Neural crest cell (in vitro differentiated cells): ENCODE data around the gene PAOX. TPM values are rescaled to one million over a fixed set of nuclear protein-coding genes. Genes with fewer than 3 reads are reported as not detected.
A peak's percentile ranks its signal among the peaks of the same experiment; 100 is the strongest.
"Not testable (repeated sequence)": the region's sequence is repeated elsewhere in the genome, so short reads cannot be mapped to it uniquely, and the experiment has no call there.

ENCODE experiments used
- DNase-seq: peaks from one replicate; pipeline ENCODE4 v3.0.0; 2021; ENCODE audit warnings: low read depth, mixed read lengths, low spot score
- H3K27ac Mint-ChIP-seq: one replicate; pipeline ENCODE4 v1.8.0; 2021; ENCODE audit warnings: mild to moderate bottlenecking, mixed read lengths; ENCODE audit not compliant: unreplicated experiment
- H3K27me3 Mint-ChIP-seq: 2 replicates; pipeline ENCODE4 v1.8.0; 2021; ENCODE audit warnings: low read depth, mild to moderate bottlenecking, mixed read lengths
- H3K36me3 Mint-ChIP-seq: 2 replicates; pipeline ENCODE4 v1.8.0; 2021; ENCODE audit warnings: low read depth, mild to moderate bottlenecking, mixed read lengths
- H3K4me1 Mint-ChIP-seq: 2 replicates; pipeline ENCODE4 v1.8.0; 2021; ENCODE audit warnings: mixed read lengths
- H3K4me3 Mint-ChIP-seq: one replicate; pipeline ENCODE4 v1.8.0; 2021; ENCODE audit warnings: mild to moderate bottlenecking, mixed read lengths
- H3K9me3 Mint-ChIP-seq: 2 replicates; pipeline ENCODE4 v1.8.0; 2021; ENCODE audit warnings: mixed read lengths
- total RNA-seq: library from RNA; stranded (reverse); gene quantifications from 2 replicates; pipeline ENCODE4 v1.2.1, GENCODE V29; 2021
- TF ChIP-seq, protein P1 (sequence below): fragments of 200-600 bp; sonication (generic); conservative IDR thresholded peaks from 2 replicates; pipeline ENCODE4 v1.5.0; 2021; ENCODE audit warnings: antibody characterized with exemption, mild to moderate bottlenecking

PAOX gene
- total RNA-seq, 1 donor from 2014 or later, result 9.7 TPM

DNA sequence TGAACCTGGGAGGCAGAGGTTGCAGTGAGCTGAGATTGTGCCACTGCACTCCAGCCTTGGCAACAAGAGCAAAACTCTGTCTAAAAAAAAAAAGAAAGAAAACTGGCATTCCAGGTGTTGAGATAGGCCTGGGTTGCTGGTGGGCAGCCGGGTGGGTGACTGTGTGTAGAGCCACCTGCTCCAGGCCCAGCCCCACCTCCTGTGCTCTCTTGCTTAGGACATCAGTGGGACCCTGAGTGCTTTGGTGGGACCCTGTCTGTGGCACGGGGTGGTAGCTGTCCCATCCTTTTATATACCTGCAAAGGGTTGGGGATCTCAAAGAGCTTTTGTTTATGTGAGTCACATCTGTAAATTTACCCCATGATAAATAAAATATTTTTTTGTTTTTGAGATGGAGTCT lies 6.2 kb downstream of the PAOX start:
- Mint-ChIP-seq H3K36me3 (no peaks in the 10 kb centered on the region), H3K27ac (no peak overlapping the region), H3K4me1 (peaks cover 11% of the 10 kb centered on the region), H3K4me3 (no peak overlapping the region), H3K9me3 (no peaks in the 10 kb centered on the region), H3K27me3 (no peaks in the 10 kb centered on the region)
- no peak for DNase-seq
- TF ChIP-seq, protein P1, sequence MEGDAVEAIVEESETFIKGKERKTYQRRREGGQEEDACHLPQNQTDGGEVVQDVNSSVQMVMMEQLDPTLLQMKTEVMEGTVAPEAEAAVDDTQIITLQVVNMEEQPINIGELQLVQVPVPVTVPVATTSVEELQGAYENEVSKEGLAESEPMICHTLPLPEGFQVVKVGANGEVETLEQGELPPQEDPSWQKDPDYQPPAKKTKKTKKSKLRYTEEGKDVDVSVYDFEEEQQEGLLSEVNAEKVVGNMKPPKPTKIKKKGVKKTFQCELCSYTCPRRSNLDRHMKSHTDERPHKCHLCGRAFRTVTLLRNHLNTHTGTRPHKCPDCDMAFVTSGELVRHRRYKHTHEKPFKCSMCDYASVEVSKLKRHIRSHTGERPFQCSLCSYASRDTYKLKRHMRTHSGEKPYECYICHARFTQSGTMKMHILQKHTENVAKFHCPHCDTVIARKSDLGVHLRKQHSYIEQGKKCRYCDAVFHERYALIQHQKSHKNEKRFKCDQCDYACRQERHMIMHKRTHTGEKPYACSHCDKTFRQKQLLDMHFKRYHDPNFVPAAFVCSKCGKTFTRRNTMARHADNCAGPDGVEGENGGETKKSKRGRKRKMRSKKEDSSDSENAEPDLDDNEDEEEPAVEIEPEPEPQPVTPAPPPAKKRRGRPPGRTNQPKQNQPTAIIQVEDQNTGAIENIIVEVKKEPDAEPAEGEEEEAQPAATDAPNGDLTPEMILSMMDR, result no peak

DNA sequence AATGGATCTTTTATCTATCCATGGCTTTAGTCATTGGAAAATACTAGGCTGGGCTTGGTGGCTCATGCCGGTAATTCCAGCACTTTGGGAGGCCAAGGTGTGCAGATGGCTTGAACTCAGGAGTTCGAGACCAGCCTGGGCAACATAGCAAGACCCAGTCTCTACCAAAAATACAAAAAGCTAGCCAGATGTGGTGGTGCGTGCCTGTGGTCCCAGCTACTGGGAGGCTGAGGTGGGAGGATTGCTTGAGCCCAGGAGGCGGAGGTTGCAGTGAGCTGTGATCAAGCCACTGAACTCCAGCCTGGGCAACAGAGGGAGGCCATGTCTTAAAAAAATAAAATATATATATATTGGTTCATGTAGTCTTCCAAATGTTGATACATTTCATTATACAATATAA lies 7.9 kb downstream of the PAOX start:
- H3K4me3 Mint-ChIP-seq, H3K9me3 Mint-ChIP-seq, H3K27me3 Mint-ChIP-seq, DNase-seq, H3K36me3 Mint-ChIP-seq, H3K27ac Mint-ChIP-seq, H3K4me1 Mint-ChIP-seq: not testable (repeated sequence)

DNA sequence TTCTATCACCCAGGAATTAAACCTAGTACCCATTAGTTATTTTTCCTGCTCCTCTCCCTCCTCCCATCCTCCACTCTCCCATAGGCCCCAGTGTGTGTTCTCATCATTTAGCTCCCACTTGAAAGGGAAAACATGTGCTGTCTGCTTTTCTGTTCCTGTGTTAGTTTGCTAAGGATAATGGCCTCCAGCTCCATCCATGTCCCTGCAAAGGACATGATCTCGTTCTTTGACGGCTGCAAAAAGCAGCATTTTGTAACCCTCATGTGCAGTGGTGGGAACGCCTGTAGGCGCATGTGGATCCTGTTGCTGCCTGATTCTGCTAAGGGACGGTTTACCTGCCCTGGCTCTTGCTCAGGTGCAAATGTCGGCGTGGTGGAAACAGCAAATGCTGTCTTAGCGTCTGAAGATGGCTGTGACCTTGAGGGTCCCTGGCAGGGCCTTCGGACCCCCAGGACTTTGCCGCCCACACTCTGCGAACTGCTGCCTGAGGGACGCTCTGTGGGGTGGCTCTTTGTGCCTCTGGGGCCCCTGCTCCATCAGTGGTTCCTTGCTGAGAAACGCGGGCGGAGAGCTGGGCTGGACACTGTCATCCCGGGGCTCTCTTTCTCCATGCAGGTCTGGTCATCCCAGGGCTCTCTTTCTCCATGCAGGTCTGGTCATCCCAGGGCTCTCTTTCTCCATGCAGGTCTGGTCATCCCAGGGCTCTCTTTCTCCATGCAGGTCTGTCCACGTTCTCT lies 9.3 kb downstream of the PAOX start:
- H3K36me3 Mint-ChIP-seq, result no peaks in the 10 kb centered on the region
- H3K27ac Mint-ChIP-seq, result no peak overlapping the region
- H3K4me1 Mint-ChIP-seq, result peaks cover 4% of the 10 kb centered on the region
- H3K9me3 Mint-ChIP-seq, result no peaks in the 10 kb centered on the region
- DNase-seq, result no peak
- TF ChIP-seq, protein P1, result no peak
- peak overlapping the region; percentile 56 for H3K4me3 Mint-ChIP-seq
- H3K27me3 Mint-ChIP-seq, result no peaks in the 10 kb centered on the region

DNA sequence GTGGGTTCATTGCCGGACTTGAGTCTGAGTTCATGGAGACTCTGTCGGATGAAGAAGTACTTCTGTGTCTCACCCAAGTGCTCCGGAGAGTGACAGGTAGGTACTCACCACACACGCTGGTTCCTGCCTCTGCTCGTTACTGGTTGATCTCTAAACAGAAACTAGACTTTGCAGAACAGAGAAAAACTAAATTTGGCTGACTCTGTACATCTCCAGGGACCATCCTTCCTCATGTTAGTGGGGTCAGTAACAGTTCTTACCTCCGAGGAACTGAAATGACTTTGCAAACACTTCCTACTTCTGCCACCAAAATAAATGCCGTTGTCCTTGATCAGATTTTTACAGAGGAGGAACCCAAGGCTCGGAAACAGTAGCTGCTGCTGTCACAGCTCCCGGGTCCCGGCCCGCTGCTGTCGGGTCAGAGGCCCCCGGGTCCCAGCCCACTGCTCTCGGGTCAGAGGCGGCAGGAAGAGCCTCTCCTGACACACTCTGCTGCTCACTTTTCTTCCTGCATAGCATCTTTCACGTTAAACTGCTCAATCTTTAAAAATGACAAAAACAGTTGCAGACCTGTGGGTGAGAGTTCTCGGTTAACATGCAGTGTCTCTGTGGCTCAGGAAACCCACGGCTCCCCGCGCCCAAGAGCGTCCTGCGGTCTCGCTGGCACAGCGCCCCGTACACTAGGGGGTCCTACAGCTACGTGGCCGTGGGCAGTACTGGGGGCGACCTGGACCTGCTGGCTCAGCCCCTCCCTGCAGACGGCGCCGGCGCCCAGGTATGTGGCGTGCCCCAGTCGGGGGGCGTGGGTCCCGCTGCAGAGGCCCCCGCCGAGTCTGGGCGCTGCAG lies 10.1 kb downstream of the PAOX start:
- Mint-ChIP-seq H3K27ac (no peak overlapping the region), H3K27me3 (no peaks in the 10 kb centered on the region), H3K36me3 (no peaks in the 10 kb centered on the region), H3K9me3 (no peaks in the 10 kb centered on the region), H3K4me3 (peak overlapping the region; percentile 8), H3K4me1 (peaks cover 4% of the 10 kb centered on the region)
- TF ChIP-seq, protein P1, result no peak
- no peak for DNase-seq

DNA sequence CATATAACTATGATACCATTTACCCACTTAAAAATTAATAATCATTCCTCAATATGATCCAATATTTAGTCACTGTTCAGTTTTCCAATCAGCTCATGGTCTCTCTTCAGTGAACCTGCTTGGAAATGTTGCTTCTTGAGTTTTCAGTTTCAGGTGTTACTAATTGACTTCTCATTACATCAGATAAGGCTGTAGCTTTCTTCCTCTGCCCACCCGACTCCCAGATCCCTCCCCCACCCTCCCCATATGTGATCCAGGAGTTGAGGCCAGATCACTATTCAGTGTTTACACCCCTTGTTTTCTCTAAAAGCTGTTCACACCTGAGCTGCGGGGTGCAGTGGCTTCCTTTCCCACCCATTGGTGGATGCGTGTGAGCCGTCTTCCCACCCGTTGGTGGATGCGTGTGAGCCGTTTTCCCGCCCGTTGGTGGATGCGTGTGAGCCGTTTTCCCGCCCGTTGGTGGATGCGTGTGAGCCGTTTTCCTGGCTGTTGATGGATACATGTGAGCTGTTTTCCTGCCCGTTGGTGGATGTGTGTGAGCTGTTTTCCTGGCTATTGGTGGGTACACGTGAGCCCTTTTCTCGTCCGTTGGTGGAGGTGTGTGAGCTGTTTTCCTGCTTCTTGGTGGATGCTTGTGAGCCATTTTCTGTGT lies 11.7 kb downstream of the PAOX start:
- H3K4me3 Mint-ChIP-seq, result peak overlapping the region; percentile 61
- DNase-seq, result no peak
- no peaks in the 10 kb centered on the region for H3K36me3 Mint-ChIP-seq
- no peaks in the 10 kb centered on the region for H3K27me3 Mint-ChIP-seq
- peaks cover 14% of the 10 kb centered on the region for H3K4me1 Mint-ChIP-seq
- TF ChIP-seq, protein P1, result no peak
- H3K27ac Mint-ChIP-seq, result no peak overlapping the region
- no peaks in the 10 kb centered on the region for H3K9me3 Mint-ChIP-seq
